Measurements from ENCODE around the gene PALLD.

DNA sequence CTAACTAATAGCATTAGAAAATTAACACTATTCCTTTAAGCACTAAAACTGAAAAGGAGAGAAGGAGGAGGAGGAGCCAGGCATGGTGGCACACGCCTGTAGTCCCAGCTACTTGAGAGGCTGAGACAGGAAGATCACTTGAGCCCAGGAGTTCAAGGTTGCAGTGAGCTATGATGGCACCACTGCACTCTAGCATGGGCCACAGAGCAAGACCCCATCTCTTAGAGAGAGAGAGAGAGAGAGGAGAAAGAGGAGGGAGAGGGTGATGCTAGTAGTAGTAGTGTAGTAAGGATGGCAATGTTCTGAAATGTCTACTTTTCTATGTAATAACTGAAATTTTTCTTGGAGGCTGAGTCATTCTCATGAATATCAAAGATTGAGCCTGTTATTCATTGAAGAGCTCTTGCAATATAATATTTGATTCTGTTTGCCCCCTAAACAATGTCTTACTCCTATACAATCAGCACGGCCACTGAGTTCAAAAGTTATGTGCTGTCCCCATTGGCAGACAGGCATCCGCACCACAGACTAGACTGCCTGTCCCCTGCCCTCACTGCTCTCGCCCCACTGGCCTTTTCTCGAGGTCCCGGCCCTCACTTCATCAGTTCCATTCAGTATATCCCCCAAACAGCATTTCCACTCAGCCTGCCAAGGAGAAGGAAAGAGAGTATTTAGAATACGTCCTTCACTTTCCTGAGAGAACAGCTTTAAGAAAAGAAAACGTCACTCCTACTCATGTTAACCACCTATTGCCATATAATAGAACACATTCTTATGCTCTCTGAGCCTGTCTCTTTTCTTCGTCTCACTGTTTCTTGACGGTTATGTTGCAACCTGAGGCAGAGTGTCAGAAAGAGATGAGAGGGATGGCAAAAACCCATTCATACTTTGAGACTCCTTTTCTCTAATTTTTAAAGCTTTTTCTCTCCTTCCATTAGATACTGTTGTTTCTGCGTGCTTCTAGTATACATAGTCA, 238.1 kb downstream of the PALLD start:
- TF ChIP-seq, protein P1, sequence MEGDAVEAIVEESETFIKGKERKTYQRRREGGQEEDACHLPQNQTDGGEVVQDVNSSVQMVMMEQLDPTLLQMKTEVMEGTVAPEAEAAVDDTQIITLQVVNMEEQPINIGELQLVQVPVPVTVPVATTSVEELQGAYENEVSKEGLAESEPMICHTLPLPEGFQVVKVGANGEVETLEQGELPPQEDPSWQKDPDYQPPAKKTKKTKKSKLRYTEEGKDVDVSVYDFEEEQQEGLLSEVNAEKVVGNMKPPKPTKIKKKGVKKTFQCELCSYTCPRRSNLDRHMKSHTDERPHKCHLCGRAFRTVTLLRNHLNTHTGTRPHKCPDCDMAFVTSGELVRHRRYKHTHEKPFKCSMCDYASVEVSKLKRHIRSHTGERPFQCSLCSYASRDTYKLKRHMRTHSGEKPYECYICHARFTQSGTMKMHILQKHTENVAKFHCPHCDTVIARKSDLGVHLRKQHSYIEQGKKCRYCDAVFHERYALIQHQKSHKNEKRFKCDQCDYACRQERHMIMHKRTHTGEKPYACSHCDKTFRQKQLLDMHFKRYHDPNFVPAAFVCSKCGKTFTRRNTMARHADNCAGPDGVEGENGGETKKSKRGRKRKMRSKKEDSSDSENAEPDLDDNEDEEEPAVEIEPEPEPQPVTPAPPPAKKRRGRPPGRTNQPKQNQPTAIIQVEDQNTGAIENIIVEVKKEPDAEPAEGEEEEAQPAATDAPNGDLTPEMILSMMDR (IDR thresholded peaks at IDR 0.05) = no peak
- TF ChIP-seq POLR2A (IDR thresholded peaks at IDR 0.05) = no peak

Measured in right lobe of liver (tissue), 4 donors.